ENCODE measurements around the gene DAD1. TPM values are rescaled to one million over a fixed set of nuclear protein-coding genes. Genes with fewer than 3 reads are reported as not detected.

DAD1 gene
- total RNA-seq, 1 donor from 2014 or later: 122 TPM

- no peaks in the 10 kb centered on the region for H3K36me3 Mint-ChIP-seq (ENCODE audit: unreplicated experiment)
- H3K4me1 Mint-ChIP-seq (ENCODE audit: low read depth, unreplicated experiment): no peaks in the 10 kb centered on the region
- H3K9me3 Mint-ChIP-seq (ENCODE audit: unreplicated experiment): no peaks in the 10 kb centered on the region
- H3K27ac Mint-ChIP-seq (ENCODE audit: unreplicated experiment): no peak overlapping the region
- H3K27me3 Mint-ChIP-seq (ENCODE audit: unreplicated experiment): peaks cover 1% of the 10 kb centered on the region
- no peak overlapping the region for H3K4me3 Mint-ChIP-seq (ENCODE audit: unreplicated experiment)
- no peak for DNase-seq
- TF ChIP-seq CTCF (IDR thresholded peaks at IDR 0.05; ENCODE audit: partially characterized antibody, unreplicated experiment): no peak
Observed at GRCh38 chr14:22564463-22564862, 24.6 kb downstream of the DAD1 start.

- H3K36me3 Mint-ChIP-seq (ENCODE audit: unreplicated experiment): no peaks in the 10 kb centered on the region
- no peak overlapping the region for H3K27ac Mint-ChIP-seq (ENCODE audit: unreplicated experiment)
- TF ChIP-seq CTCF (IDR thresholded peaks at IDR 0.05; ENCODE audit: partially characterized antibody, unreplicated experiment): no peak
- H3K9me3 Mint-ChIP-seq (ENCODE audit: unreplicated experiment): no peaks in the 10 kb centered on the region
- H3K27me3 Mint-ChIP-seq (ENCODE audit: unreplicated experiment): peaks cover 1% of the 10 kb centered on the region
- H3K4me3 Mint-ChIP-seq (ENCODE audit: unreplicated experiment): no peak overlapping the region
- H3K4me1 Mint-ChIP-seq (ENCODE audit: low read depth, unreplicated experiment): no peaks in the 10 kb centered on the region
- DNase-seq: no peak
Observed at GRCh38 chr14:22563987-22564386, 25.0 kb downstream of the DAD1 start.

GRCh38 chr14:22561661-22562579 lies 27.1 kb downstream of the DAD1 start:
- Mint-ChIP-seq H3K4me1 (ENCODE audit: low read depth, unreplicated experiment) (no peaks in the 10 kb centered on the region), H3K27ac (ENCODE audit: unreplicated experiment) (no peak overlapping the region)

DNA sequence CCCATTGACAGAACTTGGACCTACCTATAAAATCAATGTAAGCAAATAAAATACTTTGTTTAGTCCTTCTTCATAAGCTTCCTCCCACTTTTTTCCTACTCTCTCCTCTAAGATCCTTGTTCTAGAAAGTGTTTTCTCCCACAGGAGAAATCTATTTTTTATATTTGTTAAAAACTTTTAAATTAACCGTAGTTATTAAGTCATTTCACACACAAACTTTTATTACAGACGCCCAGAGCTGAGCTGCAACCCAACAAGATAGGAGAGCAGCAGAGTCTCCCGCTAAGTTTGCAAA lies 27.7 kb downstream of the DAD1 start:
- no peak for DNase-seq
- Mint-ChIP-seq H3K27ac (ENCODE audit: unreplicated experiment) (no peak overlapping the region), H3K4me1 (ENCODE audit: low read depth, unreplicated experiment) (no peaks in the 10 kb centered on the region), H3K27me3 (ENCODE audit: unreplicated experiment) (peaks cover 4% of the 10 kb centered on the region), H3K4me3 (ENCODE audit: unreplicated experiment) (no peak overlapping the region), H3K9me3 (ENCODE audit: unreplicated experiment) (peaks cover 4% of the 10 kb centered on the region), H3K36me3 (ENCODE audit: unreplicated experiment) (no peaks in the 10 kb centered on the region)
- no peak for TF ChIP-seq CTCF (IDR thresholded peaks at IDR 0.05; ENCODE audit: partially characterized antibody, unreplicated experiment)

More at GRCh38 chr14:22561661-22562579, 27.1 kb downstream of the DAD1 start:
- no peak for TF ChIP-seq CTCF (IDR thresholded peaks at IDR 0.05; ENCODE audit: partially characterized antibody, unreplicated experiment)
- peaks cover 4% of the 10 kb centered on the region for H3K9me3 Mint-ChIP-seq (ENCODE audit: unreplicated experiment)
- no peak for DNase-seq
- no peaks in the 10 kb centered on the region for H3K36me3 Mint-ChIP-seq (ENCODE audit: unreplicated experiment)
- no peak overlapping the region for H3K4me3 Mint-ChIP-seq (ENCODE audit: unreplicated experiment)
- peaks cover 4% of the 10 kb centered on the region for H3K27me3 Mint-ChIP-seq (ENCODE audit: unreplicated experiment)

GRCh38 chr14:22560662-22561365 lies 28.2 kb downstream of the DAD1 start:
- no peaks in the 10 kb centered on the region for H3K4me1 Mint-ChIP-seq (ENCODE audit: low read depth, unreplicated experiment)
- H3K9me3 Mint-ChIP-seq (ENCODE audit: unreplicated experiment): peaks cover 4% of the 10 kb centered on the region
- peaks cover 4% of the 10 kb centered on the region for H3K27me3 Mint-ChIP-seq (ENCODE audit: unreplicated experiment)
- no peak for DNase-seq
- H3K36me3 Mint-ChIP-seq (ENCODE audit: unreplicated experiment): no peaks in the 10 kb centered on the region
- no peak overlapping the region for H3K27ac Mint-ChIP-seq (ENCODE audit: unreplicated experiment)
- no peak overlapping the region for H3K4me3 Mint-ChIP-seq (ENCODE audit: unreplicated experiment)
- TF ChIP-seq CTCF (IDR thresholded peaks at IDR 0.05; ENCODE audit: partially characterized antibody, unreplicated experiment): no peak

All from glutamatergic neuron (in vitro differentiated cells).